H1 (cell line): Measurements from ENCODE around the gene EXD2. TPM values are rescaled to one million over a fixed set of nuclear protein-coding genes. Genes with fewer than 3 reads are reported as not detected.

Experiments
- ATF2 ChIP-seq: IDR thresholded peaks from 2 replicates; pipeline ENCODE4 v1.6.1; 2012; ENCODE audit warnings: low read length, inconsistent platforms
- ATF3 ChIP-seq: IDR thresholded peaks from 2 replicates; pipeline ENCODE4 v1.6.1; 2011; ENCODE audit warnings: low read depth, mild to moderate bottlenecking, low read length; ENCODE audit not compliant: insufficient read depth
- BACH1 ChIP-seq: IDR thresholded peaks from 2 replicates; pipeline ENCODE4 v1.6.1; 2012; ENCODE audit warnings: low read length, improper control_type of control experiment
- CBX8 ChIP-seq: fragments of 300-800, 300-1000 bp; sonication (generic); IDR thresholded peaks from 2 replicates; pipeline ENCODE4 v1.7.1; 2016; ENCODE audit warnings: low read depth, low read length, borderline replicate concordance
- EP300 ChIP-seq, 2 experiments: IDR thresholded peaks; 1 replicate in 1 of 2; 2 replicates in 1 of 2; pipeline ENCODE4 v1.6.1; 2011 to 2012; ENCODE audit warnings: low read depth in 2 of 2, low read length in 2 of 2, mild to moderate bottlenecking in 2 of 2, borderline replicate concordance in 1 of 2, inconsistent platforms in 1 of 2, moderate library complexity in 1 of 2
- FOSL1 ChIP-seq: IDR thresholded peaks from 2 replicates; pipeline ENCODE4 v1.6.1; 2011; ENCODE audit warnings: mild to moderate bottlenecking, low read depth, low read length, moderate library complexity; ENCODE audit not compliant: insufficient read depth
- GABPA ChIP-seq: IDR thresholded peaks from 2 replicates; pipeline ENCODE4 v1.6.1; 2011; ENCODE audit warnings: mild to moderate bottlenecking, low read length, moderate library complexity, borderline replicate concordance; ENCODE audit not compliant: insufficient read depth
- HDAC6 ChIP-seq: IDR thresholded peaks from one replicate; pipeline ENCODE4 v1.7.1; 2012; ENCODE audit warnings: low read depth, mild to moderate bottlenecking, inconsistent platforms, low read length, moderate library complexity
- KDM1A ChIP-seq: fragments of 200-600, 300-600 bp; sonication (generic); IDR thresholded peaks from 2 replicates; pipeline ENCODE4 v1.7.1; 2016; ENCODE audit warnings: mild to moderate bottlenecking, low read length, borderline replicate concordance
- KDM4A ChIP-seq: IDR thresholded peaks from one replicate; pipeline ENCODE4 v1.7.1; 2012; ENCODE audit warnings: low read depth, mild to moderate bottlenecking, moderate library complexity, low read length, inconsistent platforms; ENCODE audit not compliant: severe bottlenecking
- KDM5A ChIP-seq: fragments of 200-600 bp; IDR thresholded peaks from 2 replicates; pipeline ENCODE4 v1.7.1; 2012; ENCODE audit warnings: mild to moderate bottlenecking, low read length, inconsistent platforms, mixed read lengths
- MAFK ChIP-seq: IDR thresholded peaks from 2 replicates; pipeline ENCODE4 v1.6.1; 2012; ENCODE audit warnings: low read depth, mild to moderate bottlenecking, improper control_type of control experiment, low read length
- NANOG ChIP-seq: IDR thresholded peaks from 2 replicates; pipeline ENCODE4 v1.6.1; 2011; ENCODE audit warnings: low read length, low read depth, mild to moderate bottlenecking, inconsistent platforms; ENCODE audit not compliant: insufficient read depth, poor library complexity, severe bottlenecking
- NRF1 ChIP-seq: IDR thresholded peaks from 2 replicates; pipeline ENCODE4 v1.6.1; 2011; ENCODE audit warnings: mild to moderate bottlenecking, low read depth, low read length, improper control_type of control experiment
- POLR2AphosphoS5 ChIP-seq: IDR thresholded peaks from 2 replicates; pipeline ENCODE4 v1.6.1; 2011; ENCODE audit warnings: low read depth, low read length
- RXRA ChIP-seq: IDR thresholded peaks from 2 replicates; pipeline ENCODE4 v1.6.1; 2011; ENCODE audit warnings: low read depth, mild to moderate bottlenecking, low read length, moderate library complexity; ENCODE audit not compliant: insufficient read depth
- SP4 ChIP-seq: IDR thresholded peaks from 2 replicates; pipeline ENCODE4 v1.6.1; 2012; ENCODE audit warnings: low read length, inconsistent platforms
- TAF1 ChIP-seq: IDR thresholded peaks from 2 replicates; pipeline ENCODE4 v1.6.1; 2011; ENCODE audit warnings: mild to moderate bottlenecking, low read depth, low read length
- TBP ChIP-seq: IDR thresholded peaks from 2 replicates; pipeline ENCODE4 v1.6.1; 2011; ENCODE audit warnings: low read depth, low read length, improper control_type of control experiment
- TCF12 ChIP-seq: IDR thresholded peaks from 2 replicates; pipeline ENCODE4 v1.6.1; 2011; ENCODE audit warnings: low read depth, mild to moderate bottlenecking, low read length
- TEAD4 ChIP-seq: IDR thresholded peaks from 2 replicates; pipeline ENCODE4 v1.6.1; 2012; ENCODE audit warnings: low read depth, low read length, inconsistent platforms, mixed read lengths
- ZNF274 ChIP-seq: IDR thresholded peaks from 2 replicates; pipeline ENCODE4 v1.7.0; 2012; ENCODE audit warnings: low read length, borderline replicate concordance; ENCODE audit errors: extremely low read depth
- polyA plus RNA-seq, 7 experiments: library from polyadenylated mRNA; depleted of rRNA in 3 of 7; stranded (reverse) in 5 of 7; unstranded in 2 of 7; fragments of >200 nt in 5 of 7; fragments of 200-250 nt in 2 of 7; gene quantifications; 1 replicate in 5 of 7; 2 replicates in 1 of 7; 4 replicates in 1 of 7; pipeline versions ENCODE4 v1.2.1 to v1.2.3, GENCODE V29; 2011 to 2013; ENCODE audit warnings: missing spikeins in 2 of 7, mixed read lengths in 2 of 7
- total RNA-seq: library from RNA; stranded (reverse); fragmentation: NEBNext Ultra II Directional; extraction: Animal tissue kit (Norgen Biotek cat#: 25700); gene quantifications from 2 replicates; pipeline ENCODE4 v1.2.1, GENCODE V29; 2021

EXD2 gene
- total and polyA plus RNA-seq, 2 of the 8 experiments (the other 6 are each of a cell fraction or from before 2014, with no cell fraction given) = 11.9 to 25.9 TPM

- no peak for TF ChIP-seq ATF3
- peak; percentile 57; the same call in 1 of the 2 replicates for TF ChIP-seq SP4
- TF ChIP-seq EP300 (IDR thresholded peaks at IDR 0.05; ENCODE audit: borderline replicate concordance in 1 of 2, low read depth in 2 of 2, low read length in 2 of 2) = no peak; a peak in 1 of 3 replicates
- no peak for TF ChIP-seq KDM1A
- no peak for TF ChIP-seq FOSL1
- TF ChIP-seq TBP = peak; percentile 95
- no peak for TF ChIP-seq CBX8
- TF ChIP-seq POLR2AphosphoS5 = peak; percentile 83
- TF ChIP-seq KDM5A = peak; percentile 63; the same call in 1 of the 2 replicates
- no peak for TF ChIP-seq ZNF274
- TF ChIP-seq TAF1 = peak; percentile 94
- TF ChIP-seq TEAD4 = no peak; the same call in 1 of the 2 replicates
- no peak for TF ChIP-seq NRF1
- peak; percentile 92 for TF ChIP-seq ATF2
- TF ChIP-seq MAFK = no peak
- peak; percentile 83 for TF ChIP-seq TCF12
- TF ChIP-seq KDM4A = peak; percentile 83
- no peak for TF ChIP-seq RXRA
- no peak for TF ChIP-seq HDAC6
- peak; percentile 7 for TF ChIP-seq NANOG
- no peak for TF ChIP-seq BACH1
- TF ChIP-seq GABPA = peak; percentile 97
Observed at GRCh38 chr14:69191340-69192111, at the start of gene EXD2 (continued).
